Omental fat pad (tissue), 4 donors: ENCODE data around the gene AIMP1. TPM values are rescaled to one million over a fixed set of nuclear protein-coding genes. Genes with fewer than 3 reads are reported as not detected.
A peak's percentile ranks its signal among the peaks of the same experiment; 100 is the strongest.

ENCODE experiments used
- ATAC-seq: fragments of 150-250 bp; one replicate; pipeline ENCODE4 v1.9.1; 2016; ENCODE audit warnings: mild to moderate bottlenecking, moderate library complexity; ENCODE audit not compliant: low FRiP score
- DNase-seq: peaks from one replicate; pipeline ENCODE4 v3.0.0-alpha.2; 2019; ENCODE audit warnings: low spot score
- total RNA-seq, 4 donors: library from RNA; depleted of rRNA; stranded (reverse); fragments of >200 nt; gene quantifications; one replicate each; pipeline ENCODE4 v1.1.0, GENCODE V29; 2016
- TF ChIP-seq, protein P1 (sequence below), 3 donors: fragments of 450-650 bp; IDR thresholded peaks; one replicate each; pipeline ENCODE4 v1.5.1; 2016 to 2017; ENCODE audit warnings: antibody characterized with exemption in 3 of 3, mild to moderate bottlenecking in 3 of 3, moderate library complexity in 2 of 3

AIMP1 gene
- total RNA-seq, 4 donors from 2014 or later: 19.3 to 26.5 (median 22.7) TPM

DNA sequence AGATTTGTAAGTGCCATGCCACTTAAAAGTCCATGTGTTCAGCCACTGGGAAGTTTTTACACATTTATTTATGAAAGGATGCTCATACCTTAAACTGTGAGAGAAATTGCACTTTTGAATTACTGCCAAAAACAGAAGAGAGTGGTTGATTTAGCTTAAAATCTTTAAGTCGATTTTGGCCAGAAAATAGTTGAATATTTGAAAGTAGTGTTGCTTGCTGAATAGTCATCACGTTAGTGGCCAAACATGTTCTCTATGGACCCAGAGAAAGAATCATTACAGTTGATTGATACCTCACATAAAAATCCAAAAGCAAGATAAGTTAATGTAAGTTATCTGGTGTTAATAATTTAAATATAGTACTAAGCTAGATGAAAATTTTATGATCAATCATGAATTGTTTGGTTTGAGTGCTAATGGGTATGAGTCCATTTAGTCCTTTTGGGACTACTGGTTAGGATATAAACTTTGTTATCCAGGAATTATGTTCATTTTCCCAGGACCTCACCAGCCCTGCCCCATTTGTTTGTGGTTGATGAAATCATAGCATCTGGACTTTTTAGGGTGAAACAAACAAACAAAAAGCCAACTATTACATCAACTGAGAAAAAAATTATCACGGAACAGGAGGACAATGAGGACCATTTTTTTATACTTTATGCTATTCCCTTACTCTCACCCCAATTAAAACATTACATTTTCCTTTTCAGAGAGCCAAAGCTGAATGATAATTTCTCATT is 45.9 kb downstream of the AIMP1 start:
- DNase-seq (no peak), ATAC-seq (no peak)
- TF ChIP-seq, protein P1, sequence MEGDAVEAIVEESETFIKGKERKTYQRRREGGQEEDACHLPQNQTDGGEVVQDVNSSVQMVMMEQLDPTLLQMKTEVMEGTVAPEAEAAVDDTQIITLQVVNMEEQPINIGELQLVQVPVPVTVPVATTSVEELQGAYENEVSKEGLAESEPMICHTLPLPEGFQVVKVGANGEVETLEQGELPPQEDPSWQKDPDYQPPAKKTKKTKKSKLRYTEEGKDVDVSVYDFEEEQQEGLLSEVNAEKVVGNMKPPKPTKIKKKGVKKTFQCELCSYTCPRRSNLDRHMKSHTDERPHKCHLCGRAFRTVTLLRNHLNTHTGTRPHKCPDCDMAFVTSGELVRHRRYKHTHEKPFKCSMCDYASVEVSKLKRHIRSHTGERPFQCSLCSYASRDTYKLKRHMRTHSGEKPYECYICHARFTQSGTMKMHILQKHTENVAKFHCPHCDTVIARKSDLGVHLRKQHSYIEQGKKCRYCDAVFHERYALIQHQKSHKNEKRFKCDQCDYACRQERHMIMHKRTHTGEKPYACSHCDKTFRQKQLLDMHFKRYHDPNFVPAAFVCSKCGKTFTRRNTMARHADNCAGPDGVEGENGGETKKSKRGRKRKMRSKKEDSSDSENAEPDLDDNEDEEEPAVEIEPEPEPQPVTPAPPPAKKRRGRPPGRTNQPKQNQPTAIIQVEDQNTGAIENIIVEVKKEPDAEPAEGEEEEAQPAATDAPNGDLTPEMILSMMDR (IDR thresholded peaks at IDR 0.05): no peak

DNA sequence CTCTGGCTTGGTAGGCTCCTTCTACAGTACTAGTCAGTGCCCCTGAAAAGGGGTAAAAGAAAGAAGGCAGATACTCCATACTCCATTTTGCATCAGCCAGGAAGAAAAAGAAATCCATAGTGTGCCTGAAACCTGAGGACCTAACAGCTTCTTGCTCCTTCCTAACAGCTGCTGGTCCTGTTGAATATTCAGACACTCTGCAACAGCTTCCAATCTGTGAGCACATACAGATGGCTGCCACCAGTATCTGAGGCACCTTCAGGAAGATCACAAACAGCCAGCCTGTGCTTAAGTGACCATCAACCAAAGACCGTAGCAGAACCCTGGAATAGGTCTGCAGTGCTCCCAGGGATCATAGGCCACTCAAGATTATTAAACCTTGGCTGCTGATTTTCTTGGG is 47.9 kb downstream of the AIMP1 start:
- no peak for DNase-seq
- ATAC-seq: no peak
- TF ChIP-seq, protein P1 (IDR thresholded peaks at IDR 0.05): no peak

DNA sequence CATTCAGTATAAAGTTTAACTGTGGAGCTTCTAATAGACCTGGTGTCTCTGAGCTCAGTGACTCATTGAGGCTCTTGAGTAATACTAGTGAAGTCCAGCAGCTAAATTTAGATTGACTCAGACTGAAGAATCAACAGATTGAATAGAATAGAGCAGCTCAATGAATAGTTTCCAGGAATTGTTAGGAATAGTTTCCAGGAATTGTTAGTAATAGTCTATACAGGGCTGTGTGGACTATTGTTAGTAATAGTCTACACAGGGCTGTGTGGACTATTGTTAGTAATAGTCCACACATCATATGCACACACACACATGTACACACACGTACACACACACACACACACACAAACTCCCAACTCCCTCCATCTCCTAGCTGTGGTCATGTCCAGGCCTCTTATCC is 49.3 kb downstream of the AIMP1 start:
- TF ChIP-seq, protein P1 (IDR thresholded peaks at IDR 0.05): no peak
- ATAC-seq: peak; percentile 94

DNA sequence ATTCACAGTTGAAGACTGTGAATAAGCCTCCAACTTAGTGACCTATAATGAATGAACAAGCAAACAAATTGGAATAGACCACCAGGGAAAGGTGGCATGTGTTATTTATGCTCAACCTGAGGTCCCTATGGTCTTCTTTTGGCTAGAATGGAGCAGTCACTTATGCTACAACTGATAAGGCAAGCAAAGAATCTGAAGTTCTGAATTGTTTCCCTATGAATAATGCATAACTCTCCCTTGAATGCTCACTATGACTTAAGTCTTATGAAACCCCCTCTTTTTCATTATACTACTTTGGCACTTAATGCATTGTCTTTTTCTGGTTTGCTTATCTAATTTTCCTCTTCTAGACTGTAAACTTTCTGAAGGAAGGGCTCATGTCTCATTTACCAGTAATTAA is 49.7 kb downstream of the AIMP1 start:
- no peak for DNase-seq

More for the DNA sequence above, 49.3 kb downstream of the AIMP1 start:
- no peak for DNase-seq

DNA sequence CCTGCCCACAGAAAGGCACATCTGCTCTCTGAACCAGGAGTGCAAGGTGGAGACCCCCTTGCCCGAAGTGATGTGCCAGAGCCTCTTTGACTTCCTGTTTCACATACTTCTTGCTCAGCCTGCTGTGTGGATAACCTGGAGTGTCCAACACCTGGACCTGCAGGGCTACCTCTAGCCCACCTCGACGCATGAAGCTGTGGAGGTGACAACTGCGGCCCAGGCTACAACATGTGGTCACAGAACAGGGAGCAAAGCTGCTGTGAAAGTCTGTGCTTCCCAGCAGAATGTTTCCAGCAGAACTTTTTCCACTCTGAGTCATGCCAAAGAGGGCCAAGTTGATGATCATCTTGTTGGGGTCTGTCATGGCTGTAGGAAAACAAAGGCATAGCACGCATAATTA is 50.7 kb downstream of the AIMP1 start:
- TF ChIP-seq, protein P1 (IDR thresholded peaks at IDR 0.05): no peak
- ATAC-seq: no peak
- DNase-seq: no peak

More for the DNA sequence above, 49.7 kb downstream of the AIMP1 start:
- TF ChIP-seq, protein P1 (IDR thresholded peaks at IDR 0.05): no peak
- ATAC-seq: no peak

DNA sequence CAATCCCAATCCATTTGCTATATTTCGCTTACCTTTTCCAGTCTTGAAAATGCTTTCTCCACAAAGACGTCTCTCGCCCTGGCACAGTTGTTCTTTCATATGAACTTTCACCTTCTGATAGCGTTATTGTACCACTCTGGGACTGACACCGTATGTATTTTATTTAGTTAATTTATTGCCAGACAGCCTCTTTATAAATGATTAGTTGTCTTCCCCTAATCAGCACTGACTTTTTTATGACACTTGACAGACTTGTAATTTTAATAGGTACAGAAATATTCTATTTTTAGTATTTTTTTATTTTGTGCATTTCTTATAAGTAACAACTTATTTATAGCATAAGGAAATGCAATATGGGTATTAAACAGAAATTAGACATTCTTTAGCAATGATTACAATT is 52.3 kb downstream of the AIMP1 start, which contains the start of gene GIMD1:
Gene GIMD1 (minus strand): TSS at position 101 of the 400 bp plus-strand sequence. CDS start 1,343 bp downstream, outside the sequence.
- DNase-seq (no peak), ATAC-seq (no peak)
- TF ChIP-seq, protein P1 (IDR thresholded peaks at IDR 0.05): no peak
